Activated gamma-delta T cell treated with anti-CD3 and anti-CD28 coated beads, Interleukin-2, amount 50 U/mL, for 16 hours (primary cell): ENCODE data around the gene DHRSX.
"Not testable (repeated sequence)": the region's sequence is repeated elsewhere in the genome, so short reads cannot be mapped to it uniquely, and the experiment has no call there.

ENCODE experiments used
- DNase-seq: peaks from one replicate; pipeline ENCODE4 v3.0.0-alpha.2; 2020; ENCODE audit warnings: low read depth

Gene DHRSX

GRCh38 chrX:2520539-2520938 is 19.8 kb upstream of the DHRSX start:
- DNase-seq: no peak

GRCh38 chrX:2519638-2520037 is 18.9 kb upstream of the DHRSX start:
- DNase-seq: not testable (repeated sequence)

GRCh38 chrX:2517055-2517454 is 16.3 kb upstream of the DHRSX start:
- DNase-seq: no peak

GRCh38 chrX:2516623-2517022 is 15.8 kb upstream of the DHRSX start:
- no peak for DNase-seq

- no peak for DNase-seq
Observed at GRCh38 chrX:2514131-2514530, 13.4 kb upstream of the DHRSX start.

GRCh38 chrX:2513121-2513664 is 12.4 kb upstream of the DHRSX start:
- no peak for DNase-seq

- no peak for DNase-seq
Observed at GRCh38 chrX:2512501-2512900, 11.7 kb upstream of the DHRSX start.

GRCh38 chrX:2511326-2511725 is 10.6 kb upstream of the DHRSX start:
- DNase-seq: no peak

- no peak for DNase-seq
Observed at GRCh38 chrX:2508648-2509335, 8.0 kb upstream of the DHRSX start.

- DNase-seq: no peak
Observed at GRCh38 chrX:2507904-2508627, 7.3 kb upstream of the DHRSX start.

- no peak for DNase-seq
Observed at GRCh38 chrX:2507196-2507595, 6.4 kb upstream of the DHRSX start.

GRCh38 chrX:2505341-2505740 is 4.6 kb upstream of the DHRSX start:
- not testable (repeated sequence) for DNase-seq

- DNase-seq: no peak
Observed at GRCh38 chrX:2504706-2505332, 4.0 kb upstream of the DHRSX start.

- DNase-seq: no peak
Observed at GRCh38 chrX:2503591-2504500, 3.1 kb upstream of the DHRSX start.

- DNase-seq: no peak
Observed at GRCh38 chrX:2502668-2503519, 2.1 kb upstream of the DHRSX start.

- DNase-seq: no peak
Observed at GRCh38 chrX:2502120-2502667, 1.4 kb upstream of the DHRSX start.

- no peak for DNase-seq
Observed at GRCh38 chrX:2501559-2502102, 855 bp upstream of the DHRSX start.

- DNase-seq: no peak
Observed at GRCh38 chrX:2500091-2500802, 529 bp downstream of the DHRSX start.

GRCh38 chrX:2499507-2499906 is 1.3 kb downstream of the DHRSX start:
- DNase-seq: no peak
